Mesothelial cell of epicardium (in vitro differentiated cells): ENCODE results near the gene GPR157. TPM values are rescaled to one million over a fixed set of nuclear protein-coding genes. Genes with fewer than 3 reads are reported as not detected.

Experiments used
- DNase-seq, 2 experiments: peaks; one replicate each; pipeline ENCODE4 v3.0.0; 2021; ENCODE audit warnings: low spot score in 2 of 2; ENCODE audit not compliant: unreplicated experiment in 2 of 2
- H3K27ac Mint-ChIP-seq: 2 replicates; pipeline ENCODE4 v1.8.0; 2021; ENCODE audit warnings: mixed read lengths
- H3K27me3 Mint-ChIP-seq: 2 replicates; pipeline ENCODE4 v1.8.0; 2021; ENCODE audit warnings: low read depth, mixed read lengths
- H3K36me3 Mint-ChIP-seq: 2 replicates; pipeline ENCODE4 v1.8.0; 2021; ENCODE audit warnings: mixed read lengths
- H3K4me1 Mint-ChIP-seq: 2 replicates; pipeline ENCODE4 v1.8.0; 2021; ENCODE audit warnings: mixed read lengths
- H3K4me3 Mint-ChIP-seq: 2 replicates; pipeline ENCODE4 v1.8.0; 2021; ENCODE audit warnings: mild to moderate bottlenecking, moderate library complexity, mixed read lengths
- H3K9me3 Mint-ChIP-seq: 2 replicates; pipeline ENCODE4 v1.8.0; 2021; ENCODE audit warnings: mixed read lengths
- total RNA-seq: library from RNA; stranded (reverse); gene quantifications from 3 replicates; pipeline ENCODE4 v1.2.1, GENCODE V29; 2021
- TF ChIP-seq, protein P1 (sequence below): fragments of 200-600 bp; sonication (generic); IDR thresholded peaks from one replicate; pipeline ENCODE4 v1.5.0; 2021; ENCODE audit warnings: antibody characterized with exemption; ENCODE audit not compliant: unreplicated experiment

GPR157 gene
- total RNA-seq, 1 donor from 2014 or later: 8.3 TPM

DNA sequence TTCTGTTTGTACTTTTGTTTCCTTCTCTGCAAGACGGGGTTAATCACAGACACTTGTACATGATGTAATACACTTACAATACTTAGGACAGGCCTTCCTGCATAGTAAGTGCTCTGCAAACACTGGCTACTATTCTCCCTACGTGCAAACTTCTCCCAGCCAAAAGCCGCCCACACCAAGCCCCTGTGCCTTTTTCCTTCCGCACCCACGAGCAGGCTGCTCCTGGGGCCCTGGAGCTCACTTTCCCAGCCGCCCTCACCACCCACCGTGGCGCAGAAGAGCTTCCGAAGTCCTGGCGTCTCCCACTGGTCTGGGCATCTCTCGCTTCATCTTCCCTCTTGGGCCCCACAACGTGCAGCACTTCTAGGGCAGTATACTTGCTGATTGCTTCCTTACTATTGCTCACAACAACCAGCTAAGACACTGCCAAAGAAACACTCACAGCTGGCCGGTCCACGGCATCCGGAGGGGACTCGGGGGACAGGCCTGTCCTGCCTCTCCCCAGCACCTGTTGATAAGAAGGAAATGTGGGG lies 22.5 kb upstream of the GPR157 start:
- no peaks in the 10 kb centered on the region for H3K27me3 Mint-ChIP-seq
- peaks cover 2% of the 10 kb centered on the region for H3K36me3 Mint-ChIP-seq
- no peak overlapping the region for H3K4me3 Mint-ChIP-seq
- TF ChIP-seq, protein P1, sequence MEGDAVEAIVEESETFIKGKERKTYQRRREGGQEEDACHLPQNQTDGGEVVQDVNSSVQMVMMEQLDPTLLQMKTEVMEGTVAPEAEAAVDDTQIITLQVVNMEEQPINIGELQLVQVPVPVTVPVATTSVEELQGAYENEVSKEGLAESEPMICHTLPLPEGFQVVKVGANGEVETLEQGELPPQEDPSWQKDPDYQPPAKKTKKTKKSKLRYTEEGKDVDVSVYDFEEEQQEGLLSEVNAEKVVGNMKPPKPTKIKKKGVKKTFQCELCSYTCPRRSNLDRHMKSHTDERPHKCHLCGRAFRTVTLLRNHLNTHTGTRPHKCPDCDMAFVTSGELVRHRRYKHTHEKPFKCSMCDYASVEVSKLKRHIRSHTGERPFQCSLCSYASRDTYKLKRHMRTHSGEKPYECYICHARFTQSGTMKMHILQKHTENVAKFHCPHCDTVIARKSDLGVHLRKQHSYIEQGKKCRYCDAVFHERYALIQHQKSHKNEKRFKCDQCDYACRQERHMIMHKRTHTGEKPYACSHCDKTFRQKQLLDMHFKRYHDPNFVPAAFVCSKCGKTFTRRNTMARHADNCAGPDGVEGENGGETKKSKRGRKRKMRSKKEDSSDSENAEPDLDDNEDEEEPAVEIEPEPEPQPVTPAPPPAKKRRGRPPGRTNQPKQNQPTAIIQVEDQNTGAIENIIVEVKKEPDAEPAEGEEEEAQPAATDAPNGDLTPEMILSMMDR: no peak
- no peaks in the 10 kb centered on the region for H3K9me3 Mint-ChIP-seq
- DNase-seq: no peak
- no peak overlapping the region for H3K27ac Mint-ChIP-seq
- H3K4me1 Mint-ChIP-seq: peaks cover 6% of the 10 kb centered on the region

DNA sequence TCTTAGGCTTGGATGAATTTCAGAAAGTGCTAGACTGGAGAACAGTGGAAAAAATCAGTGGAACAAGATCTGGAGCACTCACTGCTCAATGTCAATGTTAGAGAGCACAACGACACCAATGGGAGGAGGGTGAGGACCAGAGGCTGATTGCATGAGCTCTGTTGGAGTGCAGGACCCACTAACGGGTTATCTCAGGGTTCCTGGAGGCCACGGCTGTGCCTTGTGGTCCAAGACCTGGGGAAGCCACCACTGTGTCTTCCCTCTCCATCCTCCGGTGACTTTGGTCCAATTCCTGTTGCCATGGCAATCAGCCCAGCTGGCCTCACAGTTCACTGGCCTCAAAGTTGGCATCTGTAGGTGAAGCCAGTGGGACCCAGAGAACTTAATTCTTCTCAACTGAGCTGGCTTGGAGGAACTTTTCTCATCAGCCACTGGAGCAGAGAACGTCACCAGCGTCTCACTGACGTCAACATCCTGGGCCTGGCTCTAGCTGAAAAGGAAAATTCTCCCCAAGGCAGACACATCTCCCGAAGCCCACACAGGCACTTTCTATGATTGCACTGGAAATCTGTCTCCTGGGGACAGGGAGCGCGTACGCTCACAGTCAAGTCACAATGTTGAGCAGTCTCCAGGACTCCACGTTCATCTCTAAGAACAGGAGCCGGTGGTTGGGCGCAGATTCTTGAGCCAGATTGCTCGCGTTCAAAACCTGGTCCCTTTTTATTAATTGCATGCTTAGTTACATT lies 21.9 kb upstream of the GPR157 start:
- H3K4me1 Mint-ChIP-seq: peaks cover 6% of the 10 kb centered on the region
- no peak overlapping the region for H3K4me3 Mint-ChIP-seq
- no peak for DNase-seq
- TF ChIP-seq, protein P1: no peak
- peaks cover 2% of the 10 kb centered on the region for H3K36me3 Mint-ChIP-seq
- H3K27ac Mint-ChIP-seq: no peak overlapping the region
- H3K27me3 Mint-ChIP-seq: no peaks in the 10 kb centered on the region
- no peaks in the 10 kb centered on the region for H3K9me3 Mint-ChIP-seq

DNA sequence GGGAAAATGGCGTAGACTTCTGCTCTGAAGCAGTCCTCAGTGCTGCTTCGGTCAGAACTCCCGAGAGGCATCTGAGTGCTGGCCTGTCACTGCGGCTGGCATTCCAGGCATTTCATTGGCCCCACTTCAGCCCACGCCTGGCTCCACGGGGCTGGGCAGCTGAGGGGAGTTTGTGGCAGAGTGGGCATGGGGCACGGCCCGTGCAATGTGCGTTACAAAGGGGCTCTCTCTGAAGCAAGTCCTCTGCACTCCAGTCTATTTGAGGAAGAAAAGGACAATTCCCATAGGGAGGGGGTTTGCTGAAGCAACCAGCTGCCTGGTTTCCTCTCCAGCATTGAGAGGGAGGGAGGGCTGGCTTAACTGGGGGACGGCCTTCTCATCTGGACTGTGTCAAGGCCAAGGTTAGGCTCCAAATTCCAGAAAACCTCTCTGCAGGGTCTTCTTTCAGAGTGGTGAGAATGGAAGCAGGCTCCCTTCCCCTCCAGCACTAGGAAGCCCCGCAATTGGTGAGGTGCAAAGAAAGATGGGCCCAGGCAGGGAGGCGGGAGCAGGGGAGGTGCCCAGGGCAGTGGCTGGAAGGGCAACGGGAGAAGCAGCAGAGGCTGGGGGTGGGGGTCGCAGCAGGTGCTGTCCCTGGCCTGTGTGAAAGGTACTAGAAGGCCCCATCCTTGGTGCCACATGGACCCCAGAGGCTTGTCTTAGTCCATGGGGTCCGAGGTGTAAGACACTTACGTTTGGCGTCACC lies 21.1 kb upstream of the GPR157 start:
- Mint-ChIP-seq H3K27ac (no peak overlapping the region), H3K4me3 (no peak overlapping the region), H3K36me3 (peaks cover 2% of the 10 kb centered on the region), H3K4me1 (peaks cover 6% of the 10 kb centered on the region), H3K27me3 (no peaks in the 10 kb centered on the region), H3K9me3 (no peaks in the 10 kb centered on the region)
- DNase-seq: no peak
- TF ChIP-seq, protein P1: no peak

DNA sequence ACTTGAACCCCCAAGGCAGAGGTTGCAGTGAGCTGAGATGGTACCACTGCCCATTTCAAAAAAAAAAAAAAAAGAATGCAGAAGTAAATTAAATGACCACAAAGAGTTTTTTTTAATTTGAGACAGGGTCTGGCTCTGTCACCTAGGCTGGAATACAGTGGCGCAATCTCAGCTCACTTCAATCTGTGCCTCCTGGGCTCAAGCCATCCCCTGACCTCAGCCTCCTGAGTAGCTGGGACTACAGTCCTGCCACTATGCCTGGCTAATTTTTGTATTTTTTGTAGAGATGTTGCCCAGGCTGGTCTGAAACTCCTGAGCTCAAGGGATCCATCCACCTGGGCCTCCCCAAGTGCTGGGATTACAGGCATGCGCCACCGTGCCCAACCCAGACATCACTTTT lies 20.2 kb upstream of the GPR157 start:
- no peak for DNase-seq
- no peaks in the 10 kb centered on the region for H3K27me3 Mint-ChIP-seq
- H3K9me3 Mint-ChIP-seq: no peaks in the 10 kb centered on the region
- TF ChIP-seq, protein P1: no peak
- no peak overlapping the region for H3K27ac Mint-ChIP-seq
- peaks cover 2% of the 10 kb centered on the region for H3K36me3 Mint-ChIP-seq
- H3K4me3 Mint-ChIP-seq: no peak overlapping the region
- peaks cover 6% of the 10 kb centered on the region for H3K4me1 Mint-ChIP-seq

DNA sequence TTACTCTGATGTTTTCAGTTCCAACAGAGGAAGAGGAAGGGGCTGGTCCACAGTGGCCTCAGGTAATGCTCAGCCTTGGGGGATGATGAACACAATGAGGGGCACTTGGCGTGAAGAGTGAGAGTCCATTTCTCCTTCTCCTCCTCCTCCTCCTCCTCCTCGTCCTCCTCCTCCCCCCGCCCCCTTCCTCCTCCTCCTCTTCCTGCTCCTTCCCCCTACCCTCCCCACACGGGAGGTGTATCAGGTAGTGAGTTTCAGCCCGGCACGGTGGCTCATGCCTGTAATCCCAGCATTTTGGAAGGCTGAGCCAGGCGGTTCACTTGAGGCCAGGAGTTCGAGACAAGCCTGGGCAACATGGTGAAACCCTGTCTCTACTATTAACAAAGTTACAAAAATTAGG lies 17.3 kb upstream of the GPR157 start:
- Mint-ChIP-seq H3K27ac (no peak overlapping the region), H3K36me3 (peaks cover 1% of the 10 kb centered on the region), H3K9me3 (no peaks in the 10 kb centered on the region), H3K4me1 (peaks cover 6% of the 10 kb centered on the region), H3K27me3 (no peaks in the 10 kb centered on the region), H3K4me3 (no peak overlapping the region)
- no peak for DNase-seq
- TF ChIP-seq, protein P1: no peak
